ENCODE measurements around the gene ARPC3.
"Not testable (repeated sequence)": the region's sequence is repeated elsewhere in the genome, so short reads cannot be mapped to it uniquely, and the experiment has no call there.

ARPC3 gene

GRCh38 chr12:110420644-110421043 is 29.5 kb downstream of the ARPC3 start:
- not testable (repeated sequence) for FAIRE-seq; DNase-seq (ENCODE audit: low spot score)

GRCh38 chr12:110417113-110417512 is 33.0 kb downstream of the ARPC3 start:
- not testable (repeated sequence) for DNase-seq (ENCODE audit: low spot score)

GRCh38 chr12:110410086-110410485 is 40.1 kb downstream of the ARPC3 start:
- FAIRE-seq; DNase-seq (ENCODE audit: low spot score): not testable (repeated sequence)

More at GRCh38 chr12:110417113-110417512, 33.0 kb downstream of the ARPC3 start:
- not testable (repeated sequence) for FAIRE-seq

- not testable (repeated sequence) for DNase-seq (ENCODE audit: low spot score); FAIRE-seq
Measured at GRCh38 chr12:110405126-110405662, 44.9 kb downstream of the ARPC3 start.

- no peak for FAIRE-seq
- peak; percentile 53 for DNase-seq (ENCODE audit: low spot score)
Measured at GRCh38 chr12:110403976-110404682, 46.0 kb downstream of the ARPC3 start.

GRCh38 chr12:110403146-110403975 is 46.8 kb downstream of the ARPC3 start, which contains the start of gene ANAPC7:
ANAPC7 (minus strand) TSS chr12:110403708; CDS start chr12:110403627, 81 bp downstream.
- DNase-seq (ENCODE audit: low spot score) (peak; percentile 72), FAIRE-seq (no peak)
